ENCODE data around the gene SAPCD2. TPM values are rescaled to one million over a fixed set of nuclear protein-coding genes. Genes with fewer than 3 reads are reported as not detected.

SAPCD2 gene
- total and polyA plus RNA-seq, 2 of the 4 experiments (the other 2 are of a cell fraction) = 3.4 to 4.9 TPM

DNA sequence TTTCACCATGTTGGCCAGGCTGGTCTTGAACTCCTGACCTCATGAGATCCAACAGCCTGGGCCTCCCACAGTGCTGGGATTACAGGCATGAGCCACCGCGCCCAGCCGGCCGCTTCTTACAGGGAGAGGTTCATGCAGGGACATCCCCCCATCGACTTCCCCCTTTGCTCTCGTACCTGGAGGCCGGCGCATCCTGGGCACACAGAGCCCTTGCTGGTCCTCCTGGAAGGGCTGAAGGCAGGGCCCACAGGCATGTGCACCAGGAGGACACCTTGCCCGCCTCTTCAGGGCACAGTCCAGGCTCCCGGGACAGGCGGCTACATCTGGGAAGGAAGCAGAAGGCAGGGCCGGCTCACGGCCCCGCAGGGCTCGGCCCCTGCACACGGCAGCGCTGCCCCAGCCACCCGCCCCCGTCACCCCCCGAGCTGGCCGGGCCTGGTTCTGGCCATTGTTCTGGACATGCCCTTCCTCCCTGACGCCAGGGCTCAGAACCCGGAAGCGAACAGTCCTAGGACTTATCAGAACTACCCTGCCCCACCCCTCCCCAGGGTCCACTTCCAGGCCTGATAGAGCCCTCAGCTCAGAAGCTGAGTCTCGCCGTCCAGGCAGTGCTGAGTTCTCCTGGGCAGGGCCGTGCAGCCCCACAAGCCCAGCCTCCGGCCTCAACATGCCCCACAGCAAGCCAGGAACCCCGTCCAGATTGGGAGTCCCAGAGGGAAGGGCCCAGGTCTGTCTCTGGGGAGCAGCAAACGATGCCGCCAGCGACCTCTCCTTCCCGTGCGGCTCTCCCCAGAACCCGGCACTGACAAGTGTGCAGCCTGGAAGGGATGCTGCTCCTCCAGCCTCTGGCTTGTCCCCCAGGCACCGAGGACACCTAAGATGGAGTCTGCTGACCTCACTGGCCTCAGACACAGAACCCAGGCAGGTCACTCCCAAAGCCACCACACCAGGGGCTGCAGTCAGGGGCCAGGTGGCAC lies 27.3 kb downstream of the SAPCD2 start:
- Histone ChIP-seq H2AFZ (replicated peaks; ENCODE audit: low read length, poor library complexity) (no peak overlapping the region), H2AK5ac (ENCODE audit: low read depth, low read length) (no peak overlapping the region), H2BK15ac (ENCODE audit: low read depth, low read length) (no peak overlapping the region), H3K4me2 (ENCODE audit: low read depth, low read length) (no peak overlapping the region), H2BK5ac (ENCODE audit: low read depth, low read length, poor library complexity, severe bottlenecking) (no peak overlapping the region), H2AK9ac (replicated peaks; ENCODE audit: low read depth, low read length, poor library complexity) (no peak overlapping the region), H3K14ac (replicated peaks; ENCODE audit: low read depth, low read length) (no peak overlapping the region), H3K9me1 (ENCODE audit: insufficient read depth, low read length) (no peaks in the 10 kb centered on the region), H3K4ac (ENCODE audit: low read depth, low read length) (no peak overlapping the region), H3K27ac (ENCODE audit: insufficient read depth, low read length) (no peak overlapping the region), H3K23ac (ENCODE audit: low read depth, low read length) (no peak overlapping the region), H4K5ac (ENCODE audit: low read depth, low read length) (no peak overlapping the region), H2BK20ac (ENCODE audit: low read depth, low read length) (no peak overlapping the region), H4K8ac (ENCODE audit: low read depth in 2 of 2, low read length in 2 of 2) (no peak overlapping the region), H3K36me3 (ENCODE audit: control insufficient read depth, insufficient read depth, low read length) (peaks cover 15% of the 10 kb centered on the region; the same call in 1 of the 2 replicates), H3K56ac (ENCODE audit: extremely low read depth, insufficient read depth, low read length) (no peak overlapping the region), H2BK120ac (ENCODE audit: low read depth, low read length) (no peak overlapping the region), H3K18ac (ENCODE audit: low read depth, low read length) (no peak overlapping the region), H3K9ac (ENCODE audit: low read depth, low read length) (no peak overlapping the region), H3K9me3 (ENCODE audit: control insufficient read depth, insufficient read depth, low read length) (no peaks in the 10 kb centered on the region), H4K20me1 (ENCODE audit: insufficient read depth, low read length) (peaks cover 30% of the 10 kb centered on the region), H4K91ac (ENCODE audit: insufficient read depth, low read depth, low read length) (no peak overlapping the region), H3K4me1 (ENCODE audit: control insufficient read depth, insufficient read depth, low read length) (peaks cover 11% of the 10 kb centered on the region), H3K4me3 (ENCODE audit: insufficient read depth, low read depth, low read length) (no peak overlapping the region), H3K27me3 (ENCODE audit: control insufficient read depth, insufficient read depth, low read length) (peaks cover 9% of the 10 kb centered on the region; the same call in 1 of the 2 replicates), H3K79me1 (ENCODE audit: low read depth in 1 of 2, low read length in 2 of 2) (peaks cover 5 to 16% of the 10 kb centered on the region in 2 experiments; a peak in 3 of 4 replicates)
- TF ChIP-seq MAFK (IDR thresholded peaks at IDR 0.05; ENCODE audit: low read depth, low read length) = no peak
- no peak for TF ChIP-seq CHD1 (IDR thresholded peaks at IDR 0.05; ENCODE audit: low read depth, low read length)
- TF ChIP-seq RFX5 (IDR thresholded peaks at IDR 0.05; ENCODE audit: low read depth, low read length) = no peak
- TF ChIP-seq, protein P1, sequence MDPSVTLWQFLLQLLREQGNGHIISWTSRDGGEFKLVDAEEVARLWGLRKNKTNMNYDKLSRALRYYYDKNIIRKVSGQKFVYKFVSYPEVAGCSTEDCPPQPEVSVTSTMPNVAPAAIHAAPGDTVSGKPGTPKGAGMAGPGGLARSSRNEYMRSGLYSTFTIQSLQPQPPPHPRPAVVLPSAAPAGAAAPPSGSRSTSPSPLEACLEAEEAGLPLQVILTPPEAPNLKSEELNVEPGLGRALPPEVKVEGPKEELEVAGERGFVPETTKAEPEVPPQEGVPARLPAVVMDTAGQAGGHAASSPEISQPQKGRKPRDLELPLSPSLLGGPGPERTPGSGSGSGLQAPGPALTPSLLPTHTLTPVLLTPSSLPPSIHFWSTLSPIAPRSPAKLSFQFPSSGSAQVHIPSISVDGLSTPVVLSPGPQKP (IDR thresholded peaks at IDR 0.05; ENCODE audit: borderline replicate concordance, low read depth, low read length) = no peak
- TF ChIP-seq CEBPB (IDR thresholded peaks at IDR 0.05; ENCODE audit: low read depth, low read length) = no peak
- no peak for TF ChIP-seq RCOR1 (IDR thresholded peaks at IDR 0.05; ENCODE audit: insufficient replicate concordance, low read length)
- TF ChIP-seq SMC3 (IDR thresholded peaks at IDR 0.05; ENCODE audit: low read depth, low read length) = no peak
- TF ChIP-seq NFE2L2 (IDR thresholded peaks at IDR 0.05; ENCODE audit: low read depth, low read length) = no peak
- no peak for TF ChIP-seq MXI1 (IDR thresholded peaks at IDR 0.05; ENCODE audit: borderline replicate concordance, low read depth, low read length)
- TF ChIP-seq MAZ (IDR thresholded peaks at IDR 0.05; ENCODE audit: borderline replicate concordance, low read depth, low read length) = no peak
- TF ChIP-seq POLR2A (IDR thresholded peaks at IDR 0.05; ENCODE audit: low read depth, low read length) = no peak
- CTCF ChIA-PET = interaction anchor here (0.6 to 0.7 kb wide), 2 partner anchors 152 to 233 kb away, joined by 4 to 5 read pairs; no protein-coding TSS in a partner anchor
- DNase-seq = no peak
- intact Hi-C loops (cut with micrococcal nuclease) = no loop called here
- 78% methylated on average over 13 of the region's 36 CpGs; no CpG with 5 or more reads in 1 of the 2 experiments for WGBS, 2 experiments (ENCODE audit: extremely low coverage in 2 of 2, insufficient read length in 1 of 2)
- dilution Hi-C loops (cut with HindIII; ENCODE audit: low sequenced_read_pairs, unreplicated experiment) = no loop called here
- no peak for ATAC-seq (ENCODE audit: low read depth)
- POLR2A ChIA-PET (ENCODE audit: unreplicated experiment) = no interaction called here
- no TSS peak for BruUV-seq (replicated peaks)
- in situ Hi-C loops (cut with MboI; ENCODE audit: low sequenced_read_pairs) = no loop called here
